A549 (cell line): ENCODE measurements around the gene YPEL1. TPM values are rescaled to one million over a fixed set of nuclear protein-coding genes. Genes with fewer than 3 reads are reported as not detected.
"Not testable (repeated sequence)": the region's sequence is repeated elsewhere in the genome, so short reads cannot be mapped to it uniquely, and the experiment has no call there.

Experiments
- ATAC-seq, 2 experiments: fragments of 200-7000 bp in 1 of 2; fragments of >200 bp in 1 of 2; cut with Nextera tagmentation in 1 of 2; cut with Tn5 transposase in 1 of 2; 3 replicates each; pipeline versions ENCODE4 v1.8.0 to v1.9.1; 2018 to 2020; ENCODE audit warnings: mild to moderate bottlenecking in 1 of 2, moderate library complexity in 1 of 2
- CTCF ChIA-PET: fragments of 300-600 bp; sonication (Branson Sonifier 250); formaldehyde crosslinking; extraction: SDS; loops from one replicate; lab custom pipeline; 2021; ENCODE audit warnings: antibody characterized with exemption, inconsistent platforms; lab: Yijun Ruan, JAX
- POLR2A ChIA-PET: fragments of 350-600 bp; formaldehyde crosslinking; extraction: SDS; loops from one replicate; lab custom pipeline; 2021; ENCODE audit warnings: antibody characterized with exemption, inconsistent platforms; lab: Yijun Ruan, JAX
- DNase-seq, 2 experiments: peaks; one replicate each; pipeline versions ENCODE4 v3.0.0 to v3.0.0-alpha.2; 2011 to 2016; ENCODE audit warnings: low read depth in 1 of 2, low spot score in 1 of 2
- FAIRE-seq: peaks from 2 replicates; lab custom pipeline; 2011; peaks lifted over from hg19 to GRCh38; lab: Jason Lieb, UNC
- H3K27ac ChIP-seq, 2 experiments: fragments of >200 bp; sonication (Bioruptor Twin); formaldehyde crosslinking; 3 replicates each; pipeline ENCODE4 v1.5.1; 2016 to 2017
- H3K4me1 ChIP-seq: fragments of >200 bp; sonication (Bioruptor Twin); formaldehyde crosslinking; 3 replicates; pipeline ENCODE4 v1.6.1; 2016
- H3K4me2 ChIP-seq: fragments of >200 bp; sonication (Bioruptor Twin); formaldehyde crosslinking; 3 replicates; pipeline ENCODE4 v1.6.1; 2016
- H3K4me3 ChIP-seq: fragments of >200 bp; sonication (Bioruptor Twin); formaldehyde crosslinking; 3 replicates; pipeline ENCODE4 v1.5.1; 2016
- H3K9me3 ChIP-seq: fragments of >200 bp; sonication (Bioruptor Twin); formaldehyde crosslinking; 3 replicates; pipeline ENCODE4 v1.6.1; 2016
- CBX8 ChIP-seq: fragments of 200-600 bp; sonication (generic); IDR thresholded peaks from 2 replicates; pipeline ENCODE4 v1.6.1; 2016
- CEBPB ChIP-seq, 2 experiments: fragments of >200 bp in 1 of 2; sonication (Bioruptor Twin) in 1 of 2; formaldehyde crosslinking in 1 of 2; IDR thresholded peaks; 2 replicates each; pipeline ENCODE4 v1.6.1; 2012 to 2016
- EHMT2 ChIP-seq: fragments of 200-600 bp; sonication (generic); IDR thresholded peaks from 2 replicates; pipeline ENCODE4 v1.6.1; 2016; ENCODE audit warnings: antibody characterized with exemption, low read depth, mild to moderate bottlenecking, moderate library complexity
- EP300 ChIP-seq, 2 experiments: fragments of >200 bp; sonication (Bioruptor Twin); formaldehyde crosslinking; IDR thresholded peaks; 2 replicates in 1 of 2; 3 replicates in 1 of 2; pipeline ENCODE4 v1.6.1; 2016 to 2017
- FOSB ChIP-seq: fragments of 250-450 bp; sonication (Bioruptor Pico); IDR thresholded peaks from 2 replicates; pipeline ENCODE4 v1.5.0; 2020; ENCODE audit warnings: mild to moderate bottlenecking, moderate library complexity
- FOSL2 ChIP-seq, 2 experiments: fragments of 450-650 bp in 1 of 2; fragments of >200 bp in 1 of 2; sonication (Bioruptor Twin) in 1 of 2; formaldehyde crosslinking; IDR thresholded peaks; 2 replicates each; pipeline versions ENCODE4 v1.5.0 to v1.6.1; 2016 to 2020; ENCODE audit warnings: mild to moderate bottlenecking in 1 of 2, moderate library complexity in 1 of 2
- FOXS1 ChIP-seq: fragments of 250-450 bp; sonication (Bioruptor Pico); IDR thresholded peaks from 2 replicates; pipeline ENCODE4 v1.5.0; 2020; ENCODE audit warnings: mild to moderate bottlenecking, moderate library complexity
- HOXB13 ChIP-seq: fragments of 250-450 bp; sonication (Bioruptor Pico); IDR thresholded peaks from 2 replicates; pipeline ENCODE4 v1.5.0; 2020; ENCODE audit warnings: low read depth, mild to moderate bottlenecking, moderate library complexity
- KDM5A ChIP-seq: fragments of 200-600 bp; sonication (generic); IDR thresholded peaks from 2 replicates; pipeline ENCODE4 v1.6.1; 2016; ENCODE audit warnings: antibody characterized with exemption, mild to moderate bottlenecking
- MAZ ChIP-seq: fragments of 150-350 bp; IDR thresholded peaks from 2 replicates; pipeline ENCODE4 v1.6.1; 2014; ENCODE audit warnings: antibody characterized with exemption, low read depth, low read length, borderline replicate concordance
- PHF8 ChIP-seq: fragments of 200-600 bp; sonication (generic); IDR thresholded peaks from 2 replicates; pipeline ENCODE4 v1.6.1; 2016; ENCODE audit warnings: low read depth, mild to moderate bottlenecking, antibody characterized with exemption, moderate library complexity, borderline replicate concordance
- POLR2A ChIP-seq: IDR thresholded peaks from 2 replicates; pipeline ENCODE4 v1.6.1; 2012; ENCODE audit warnings: mild to moderate bottlenecking, low read length
- POLR2AphosphoS2 ChIP-seq: conservative IDR thresholded peaks from 2 replicates; pipeline ENCODE4 v1.6.1; 2012; ENCODE audit warnings: low read length, improper control_type of control experiment, inconsistent platforms
- RAD21 ChIP-seq, 2 experiments: fragments of >200 bp in 1 of 2; sonication (Bioruptor Twin) in 1 of 2; formaldehyde crosslinking in 1 of 2; IDR thresholded peaks in 1 of 2; conservative IDR thresholded peaks in 1 of 2; 2 replicates in 1 of 2; 3 replicates in 1 of 2; pipeline ENCODE4 v1.6.1; 2012 to 2018; ENCODE audit warnings: inconsistent platforms in 1 of 2
- RCOR1 ChIP-seq: fragments of 150-350 bp; IDR thresholded peaks from 2 replicates; pipeline ENCODE4 v1.6.1; 2014; ENCODE audit warnings: antibody characterized with exemption, low read length, low read depth
- TP53 ChIP-seq: fragments of 250-450 bp; sonication (Bioruptor Pico); IDR thresholded peaks from 2 replicates; pipeline ENCODE4 v1.5.0; 2021; ENCODE audit warnings: mild to moderate bottlenecking, moderate library complexity
- ZC3H11A ChIP-seq: fragments of 450-650 bp; IDR thresholded peaks from 2 replicates; pipeline ENCODE4 v1.6.1; 2014; ENCODE audit warnings: antibody characterized with exemption, mild to moderate bottlenecking
- ZNF302 ChIP-seq: fragments of 250-450 bp; sonication (Bioruptor Pico); IDR thresholded peaks from 2 replicates; pipeline ENCODE4 v1.9.0; 2021; ENCODE audit warnings: inconsistent platforms, mild to moderate bottlenecking, moderate library complexity
- ZSCAN20 ChIP-seq: fragments of 250-450 bp; sonication (Bioruptor Pico); IDR thresholded peaks from 2 replicates; pipeline ENCODE4 v1.8.0; 2022; ENCODE audit warnings: mild to moderate bottlenecking, moderate library complexity
- WGBS: methylation state at CpG from one replicate; pipeline ENCODE4 v1.1.6; 2017; ENCODE audit errors: missing lambda C conversion rate; 5-methylcytosine and 5-hydroxymethylcytosine counted together
- polyA plus RNA-seq, 4 experiments: library from polyadenylated mRNA; depleted of rRNA in 3 of 4; stranded (reverse); fragments of >200 nt; fragmentation: RNase III in 1 of 4; extraction: RNeasy Plus Mini Kit Qiagen cat#74134 plus additional on column Dnase treatment in 1 of 4; gene quantifications; 2 replicates in 3 of 4; 3 replicates in 1 of 4; pipeline ENCODE4 v1.2.3, GENCODE V29; 2011 to 2017
- TF ChIP-seq, protein P1 (sequence below): IDR thresholded peaks from 2 replicates; pipeline ENCODE4 v1.6.1; 2012; ENCODE audit warnings: low read depth, borderline replicate concordance
- TF ChIP-seq, protein P2 (sequence below): fragments of 150-350 bp; IDR thresholded peaks from 2 replicates; pipeline ENCODE4 v1.6.1; 2014; ENCODE audit warnings: low read depth, mild to moderate bottlenecking, low read length
- TF ChIP-seq, protein P3 (sequence below): fragments of >200 bp; sonication (Bioruptor Twin); formaldehyde crosslinking; IDR thresholded peaks from 3 replicates; pipeline ENCODE4 v1.5.1; 2016
- TF ChIP-seq, protein P4 (sequence below): fragments of >200 bp; sonication (Bioruptor Twin); formaldehyde crosslinking; IDR thresholded peaks from 3 replicates; pipeline ENCODE4 v1.6.1; 2016

Gene YPEL1
- polyA plus RNA-seq, 2 of the 4 experiments (the other 2 are of a cell fraction): 0.22 to 0.59 TPM

DNA sequence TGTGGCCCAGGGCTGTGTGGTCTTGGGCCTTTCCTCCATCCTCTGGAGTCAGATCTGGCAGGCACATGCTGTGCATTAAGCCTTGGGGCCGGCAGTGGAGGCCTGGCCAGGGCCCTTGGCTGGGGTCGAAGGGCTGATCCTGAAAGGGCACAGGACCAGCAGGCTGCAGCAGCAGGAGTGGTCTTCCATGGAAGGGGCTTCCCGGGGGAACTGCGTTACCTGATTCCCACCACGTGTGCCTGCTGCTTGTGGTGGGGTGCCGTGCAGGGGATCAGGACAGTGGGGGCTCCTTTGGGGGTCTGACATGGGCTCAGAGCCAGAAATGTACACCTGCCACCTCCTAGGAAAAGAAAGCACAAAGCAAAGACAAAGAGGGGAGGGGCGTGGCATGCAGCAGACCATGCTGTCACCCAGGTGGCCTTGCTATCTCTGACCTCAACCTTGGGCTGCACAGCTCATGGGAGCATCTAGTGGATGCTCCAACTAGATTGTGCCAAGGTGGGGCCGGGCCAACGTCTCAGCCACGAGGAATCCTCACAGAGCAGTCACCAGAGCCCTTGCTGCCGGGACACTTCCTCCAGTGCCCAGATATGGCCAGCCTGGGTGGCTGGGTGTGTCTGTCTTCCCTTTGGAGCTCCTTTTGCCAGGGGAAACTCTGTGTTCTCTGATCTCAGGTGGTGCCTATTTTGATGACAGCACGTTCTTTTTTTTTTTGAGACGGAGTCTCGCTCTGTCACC, 17.9 kb upstream of the YPEL1 start:
- POLR2A ChIA-PET: no interaction called here
- WGBS: 82% methylated on average over 11 of the region's 14 CpGs
- Histone ChIP-seq H3K27ac (no peak overlapping the region), H3K4me1 (no peaks in the 10 kb centered on the region), H3K4me3 (no peak overlapping the region), H3K4me2 (no peak overlapping the region), H3K9me3 (no peaks in the 10 kb centered on the region)
- FAIRE-seq: no peak
- no peak for TF ChIP-seq FOSL2 (IDR thresholded peaks at IDR 0.05)
- no peak for TF ChIP-seq FOSL2 (CRISPR knock-in tag; IDR thresholded peaks at IDR 0.05)
- TF ChIP-seq TP53 (CRISPR knock-in tag): no peak
- TF ChIP-seq EHMT2: no peak
- TF ChIP-seq RAD21 (conservative IDR thresholded peaks at IDR 0.05 in 1 of 2, IDR thresholded peaks at IDR 0.05 in 1 of 2): no peak
- ATAC-seq: peak; percentile 31 to 42; a peak in 2 of 6 replicates
- DNase-seq: no peak
- CTCF ChIA-PET: interaction anchor here (1.0 kb wide), 1 partner anchor 185 kb away, joined by 3 read pairs; no protein-coding TSS in a partner anchor

DNA sequence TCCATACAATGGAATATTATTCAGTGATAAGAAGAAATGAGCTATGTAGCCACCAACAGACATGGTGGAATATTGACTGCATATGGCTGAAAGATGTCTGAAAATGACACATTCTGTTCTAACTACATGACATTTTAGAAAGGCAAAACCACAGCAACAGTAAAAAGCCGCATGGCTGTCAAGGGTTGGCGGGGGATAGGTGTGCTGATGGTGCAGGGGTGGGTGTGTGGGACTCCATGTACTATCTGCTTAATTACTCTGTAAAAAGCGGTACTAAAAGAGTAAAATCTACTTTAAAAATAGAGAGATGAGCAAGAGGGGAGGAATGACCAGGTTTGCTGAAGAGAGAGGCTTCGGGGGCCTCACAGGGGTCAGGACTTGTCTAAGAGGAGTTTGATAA, 16.7 kb upstream of the YPEL1 start:
- Histone ChIP-seq H3K9me3 (no peaks in the 10 kb centered on the region), H3K4me1 (no peaks in the 10 kb centered on the region), H3K4me2 (no peak overlapping the region), H3K4me3 (no peak overlapping the region), H3K27ac (no peak overlapping the region)
- DNase-seq (no peak), FAIRE-seq (no peak), ATAC-seq (no peak)
- POLR2A ChIA-PET: no interaction called here
- CTCF ChIA-PET: interaction anchor here (0.7 kb wide), 1 partner anchor 45 kb away, joined by 3 read pairs; no protein-coding TSS in a partner anchor
- 91% methylated on average over 4 of the region's 4 CpGs for WGBS
- TF ChIP-seq, protein P1, sequence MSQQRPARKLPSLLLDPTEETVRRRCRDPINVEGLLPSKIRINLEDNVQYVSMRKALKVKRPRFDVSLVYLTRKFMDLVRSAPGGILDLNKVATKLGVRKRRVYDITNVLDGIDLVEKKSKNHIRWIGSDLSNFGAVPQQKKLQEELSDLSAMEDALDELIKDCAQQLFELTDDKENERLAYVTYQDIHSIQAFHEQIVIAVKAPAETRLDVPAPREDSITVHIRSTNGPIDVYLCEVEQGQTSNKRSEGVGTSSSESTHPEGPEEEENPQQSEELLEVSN: no peak
- TF ChIP-seq KDM5A: no peak
- TF ChIP-seq ZSCAN20 (CRISPR knock-in tag): no peak
- no peak for TF ChIP-seq MAZ
- no peak for TF ChIP-seq ZC3H11A
- TF ChIP-seq PHF8: no peak
- TF ChIP-seq, protein P2, sequence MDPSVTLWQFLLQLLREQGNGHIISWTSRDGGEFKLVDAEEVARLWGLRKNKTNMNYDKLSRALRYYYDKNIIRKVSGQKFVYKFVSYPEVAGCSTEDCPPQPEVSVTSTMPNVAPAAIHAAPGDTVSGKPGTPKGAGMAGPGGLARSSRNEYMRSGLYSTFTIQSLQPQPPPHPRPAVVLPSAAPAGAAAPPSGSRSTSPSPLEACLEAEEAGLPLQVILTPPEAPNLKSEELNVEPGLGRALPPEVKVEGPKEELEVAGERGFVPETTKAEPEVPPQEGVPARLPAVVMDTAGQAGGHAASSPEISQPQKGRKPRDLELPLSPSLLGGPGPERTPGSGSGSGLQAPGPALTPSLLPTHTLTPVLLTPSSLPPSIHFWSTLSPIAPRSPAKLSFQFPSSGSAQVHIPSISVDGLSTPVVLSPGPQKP: no peak
- TF ChIP-seq, protein P3, sequence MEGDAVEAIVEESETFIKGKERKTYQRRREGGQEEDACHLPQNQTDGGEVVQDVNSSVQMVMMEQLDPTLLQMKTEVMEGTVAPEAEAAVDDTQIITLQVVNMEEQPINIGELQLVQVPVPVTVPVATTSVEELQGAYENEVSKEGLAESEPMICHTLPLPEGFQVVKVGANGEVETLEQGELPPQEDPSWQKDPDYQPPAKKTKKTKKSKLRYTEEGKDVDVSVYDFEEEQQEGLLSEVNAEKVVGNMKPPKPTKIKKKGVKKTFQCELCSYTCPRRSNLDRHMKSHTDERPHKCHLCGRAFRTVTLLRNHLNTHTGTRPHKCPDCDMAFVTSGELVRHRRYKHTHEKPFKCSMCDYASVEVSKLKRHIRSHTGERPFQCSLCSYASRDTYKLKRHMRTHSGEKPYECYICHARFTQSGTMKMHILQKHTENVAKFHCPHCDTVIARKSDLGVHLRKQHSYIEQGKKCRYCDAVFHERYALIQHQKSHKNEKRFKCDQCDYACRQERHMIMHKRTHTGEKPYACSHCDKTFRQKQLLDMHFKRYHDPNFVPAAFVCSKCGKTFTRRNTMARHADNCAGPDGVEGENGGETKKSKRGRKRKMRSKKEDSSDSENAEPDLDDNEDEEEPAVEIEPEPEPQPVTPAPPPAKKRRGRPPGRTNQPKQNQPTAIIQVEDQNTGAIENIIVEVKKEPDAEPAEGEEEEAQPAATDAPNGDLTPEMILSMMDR: no peak

DNA sequence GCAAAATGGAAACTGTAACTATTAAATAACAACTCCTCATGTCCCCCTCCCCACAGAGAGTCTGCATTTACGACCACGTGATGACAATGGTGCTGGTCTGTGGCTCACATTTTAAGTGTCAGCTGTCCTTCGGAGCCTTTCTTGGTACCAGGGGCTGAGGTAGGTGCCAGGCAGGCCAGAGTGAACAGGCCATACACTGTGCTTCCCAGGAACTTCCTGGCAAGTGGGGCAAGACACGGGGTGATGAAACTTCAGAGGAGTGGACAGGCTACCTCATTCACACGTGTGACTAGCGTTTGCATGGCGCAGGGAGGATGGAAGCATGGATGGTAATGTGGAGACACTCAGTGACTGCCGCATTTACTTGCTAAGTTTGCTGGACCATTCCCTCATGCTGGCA, 10.4 kb upstream of the YPEL1 start:
- H3K9me3 ChIP-seq: no peaks in the 10 kb centered on the region
- no peak for ATAC-seq
- H3K27ac ChIP-seq: no peak overlapping the region
- DNase-seq: no peak
- ChIA-PET CTCF (no interaction called here), POLR2A (no interaction called here)
- no peak for FAIRE-seq
- no peak overlapping the region for H3K4me2 ChIP-seq
- WGBS: 60% methylated on average over 8 of the region's 8 CpGs
- H3K4me3 ChIP-seq: no peak overlapping the region
- TF ChIP-seq CEBPB (IDR thresholded peaks at IDR 0.05): no peak
- no peak for TF ChIP-seq POLR2A
- TF ChIP-seq ZNF302: no peak
- TF ChIP-seq EHMT2: no peak
- no peak for TF ChIP-seq FOXS1 (CRISPR knock-in tag)
- TF ChIP-seq ZC3H11A: no peak
- no peak for TF ChIP-seq CBX8
- no peak for TF ChIP-seq RAD21 (conservative IDR thresholded peaks at IDR 0.05 in 1 of 2, IDR thresholded peaks at IDR 0.05 in 1 of 2)
- TF ChIP-seq, protein P4, sequence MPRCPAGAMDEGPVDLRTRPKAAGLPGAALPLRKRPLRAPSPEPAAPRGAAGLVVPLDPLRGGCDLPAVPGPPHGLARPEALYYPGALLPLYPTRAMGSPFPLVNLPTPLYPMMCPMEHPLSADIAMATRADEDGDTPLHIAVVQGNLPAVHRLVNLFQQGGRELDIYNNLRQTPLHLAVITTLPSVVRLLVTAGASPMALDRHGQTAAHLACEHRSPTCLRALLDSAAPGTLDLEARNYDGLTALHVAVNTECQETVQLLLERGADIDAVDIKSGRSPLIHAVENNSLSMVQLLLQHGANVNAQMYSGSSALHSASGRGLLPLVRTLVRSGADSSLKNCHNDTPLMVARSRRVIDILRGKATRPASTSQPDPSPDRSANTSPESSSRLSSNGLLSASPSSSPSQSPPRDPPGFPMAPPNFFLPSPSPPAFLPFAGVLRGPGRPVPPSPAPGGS: no peak
- TF ChIP-seq POLR2AphosphoS2: no peak
- TF ChIP-seq HOXB13 (CRISPR knock-in tag): no peak
- no peak for TF ChIP-seq EP300 (IDR thresholded peaks at IDR 0.05)
- no peak for TF ChIP-seq PHF8
- TF ChIP-seq RCOR1: no peak
- TF ChIP-seq FOSB (CRISPR knock-in tag): no peak
- H3K4me1 ChIP-seq: no peaks in the 10 kb centered on the region

DNA sequence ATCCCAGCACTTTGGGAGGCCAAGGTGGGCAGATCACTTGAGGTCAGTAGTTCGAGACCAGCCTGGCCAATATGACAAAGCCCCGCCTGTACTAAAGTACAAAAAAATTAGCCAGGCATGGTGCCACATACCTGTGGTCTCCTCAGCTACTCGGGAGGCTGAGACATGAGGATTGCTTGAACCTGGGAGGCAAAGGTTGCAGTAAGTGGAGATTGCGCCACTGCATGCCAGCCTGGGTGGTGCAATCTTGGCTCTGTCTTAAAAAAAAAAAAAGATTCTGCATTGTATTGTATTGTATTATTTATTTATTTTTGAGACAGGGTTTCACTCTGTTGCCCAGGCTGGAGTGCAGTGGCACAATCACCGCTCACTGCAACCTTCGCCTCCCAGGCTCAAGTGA, 9.3 kb upstream of the YPEL1 start:
- H3K27ac ChIP-seq, H3K4me1 ChIP-seq, H3K4me3 ChIP-seq, ATAC-seq, FAIRE-seq, H3K4me2 ChIP-seq, DNase-seq, H3K9me3 ChIP-seq: not testable (repeated sequence)
- ChIA-PET POLR2A (interaction anchor here (0.9 kb wide), 1 partner anchor 9 kb away, joined by 3 read pairs; no protein-coding TSS in a partner anchor), CTCF (interaction anchor here (1.1 kb wide), 1 partner anchor 194 kb away, joined by 5 read pairs; no protein-coding TSS in a partner anchor)
- WGBS: 88% methylated on average over 5 of the region's 6 CpGs
